Activated T-cell treated with anti-CD3 and anti-CD28 coated beads, Interleukin-2, amount 50 U/mL, for 72 hours (primary cell): ENCODE results near the gene TBCD. TPM values are rescaled to one million over a fixed set of nuclear protein-coding genes. Genes with fewer than 3 reads are reported as not detected.

Experiments
- ATAC-seq, 2 donors: fragments of 150-1000 bp; cut with Tn5 transposase; replicated peaks in 1 of 2; 2 replicates each; pipeline ENCODE4 v1.10.0; 2021; ENCODE audit warnings: moderate library complexity in 2 of 2, mild to moderate bottlenecking in 1 of 2
- DNase-seq, 2 donors: peaks; one replicate each; pipeline ENCODE4 v3.0.0; 2021 to 2022; ENCODE audit warnings: mixed read lengths in 1 of 2
- H3K27ac Mint-ChIP-seq: one replicate; pipeline ENCODE4 v1.8.0; 2022; ENCODE audit warnings: mild to moderate bottlenecking, moderate library complexity, mixed read lengths
- H3K27me3 Mint-ChIP-seq: one replicate; pipeline ENCODE4 v1.8.0; 2022; ENCODE audit warnings: low read depth, mixed read lengths
- H3K36me3 Mint-ChIP-seq, 2 donors: one replicate each; pipeline ENCODE4 v1.8.0; 2022; ENCODE audit warnings: mixed read lengths in 2 of 2, mild to moderate bottlenecking in 1 of 2; ENCODE audit not compliant: insufficient read depth in 2 of 2
- H3K4me1 Mint-ChIP-seq: one replicate; pipeline ENCODE4 v1.8.0; 2022; ENCODE audit warnings: low read depth, mixed read lengths
- H3K4me3 Mint-ChIP-seq, 2 donors: one replicate each; pipeline ENCODE4 v1.8.0; 2022; ENCODE audit warnings: mild to moderate bottlenecking in 2 of 2, mixed read lengths in 2 of 2, moderate library complexity in 2 of 2
- H3K9me3 Mint-ChIP-seq, 2 donors: one replicate each; pipeline ENCODE4 v1.8.0; 2022; ENCODE audit warnings: mixed read lengths in 2 of 2
- total RNA-seq, 2 donors: library from RNA; stranded (reverse); gene quantifications; one replicate each; pipeline ENCODE4 v1.2.3, GENCODE V29; 2022

TBCD gene
- total RNA-seq, 2 donors from 2014 or later: 112 to 134 TPM

DNA sequence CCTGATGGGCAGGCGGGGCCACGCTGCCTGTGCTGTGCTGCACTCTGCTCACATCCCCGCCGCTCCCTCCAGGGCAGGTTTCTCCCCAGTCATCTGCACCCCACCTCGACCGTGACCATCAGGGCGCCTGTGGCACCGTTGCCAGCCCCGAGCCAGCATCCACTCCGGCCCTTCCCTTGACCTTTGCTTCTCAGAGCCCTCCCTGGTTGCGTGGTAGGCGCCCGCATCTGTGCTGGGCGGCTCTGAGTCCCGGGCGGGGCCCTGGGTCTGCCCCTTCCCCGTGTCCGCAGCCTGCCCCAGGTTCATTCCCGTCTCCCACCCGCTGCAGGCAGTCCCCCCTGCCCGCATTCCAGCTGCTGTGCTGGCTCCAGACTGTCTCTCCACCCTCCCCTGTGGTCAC is 54.8 kb downstream of the TBCD start:
- Mint-ChIP-seq H3K27ac (no peak overlapping the region), H3K36me3 (peaks cover 0 to under 1% of the 10 kb centered on the region in 2 donors)
- no peak for ATAC-seq

DNA sequence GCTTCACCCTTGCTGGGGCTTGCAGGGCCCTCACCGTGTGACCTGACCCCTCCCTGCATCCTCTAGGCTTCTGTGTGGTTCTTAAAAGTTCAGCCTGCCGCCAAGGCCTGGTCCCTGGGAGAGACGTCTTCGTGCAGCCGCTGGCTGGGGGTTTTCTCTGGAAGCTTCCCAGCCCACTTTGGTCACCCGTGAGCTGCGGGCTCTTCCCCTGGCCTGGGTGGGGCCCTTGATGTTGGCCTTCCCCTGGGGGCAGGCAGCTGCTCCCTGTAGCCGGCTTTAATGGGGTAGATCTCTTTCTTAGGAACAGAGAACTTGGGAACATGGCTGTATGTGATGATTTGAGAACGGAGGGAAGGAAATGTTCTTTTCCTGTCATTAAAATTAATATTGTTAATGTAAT is 55.2 kb downstream of the TBCD start:
- H3K4me1 Mint-ChIP-seq: no peaks in the 10 kb centered on the region
- no peak overlapping the region for H3K27ac Mint-ChIP-seq
- DNase-seq (no peak), ATAC-seq (no peak)
- H3K36me3 Mint-ChIP-seq: no peaks in the 10 kb centered on the region
- no peaks in the 10 kb centered on the region for H3K9me3 Mint-ChIP-seq
- H3K4me3 Mint-ChIP-seq: no peak overlapping the region
- no peaks in the 10 kb centered on the region for H3K27me3 Mint-ChIP-seq

More for the DNA sequence above, 54.8 kb downstream of the TBCD start:
- Mint-ChIP-seq H3K4me3 (no peak overlapping the region), H3K4me1 (no peaks in the 10 kb centered on the region), H3K27me3 (no peaks in the 10 kb centered on the region), H3K9me3 (no peaks in the 10 kb centered on the region)
- no peak for DNase-seq

DNA sequence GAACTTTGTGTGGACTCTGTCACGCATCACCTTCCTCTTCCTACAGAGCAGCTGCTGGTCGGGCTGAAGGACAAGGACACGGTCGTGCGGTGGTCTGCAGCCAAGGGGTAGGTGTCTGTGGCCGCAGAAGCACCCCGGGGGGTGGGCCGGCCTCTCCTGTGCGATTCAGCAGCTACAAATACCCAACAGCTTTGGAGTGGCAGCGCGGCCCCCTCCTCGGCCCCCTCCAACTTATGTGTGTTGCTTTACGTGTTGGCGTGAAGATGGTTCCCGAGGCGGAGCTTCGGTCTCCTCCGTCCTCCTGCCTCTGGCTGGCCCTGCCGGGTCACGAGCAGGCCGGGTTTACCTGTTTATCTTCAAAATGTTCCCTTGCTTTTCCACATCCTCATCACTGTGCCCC is 55.7 kb downstream of the TBCD start:
- Mint-ChIP-seq H3K4me3 (no peak overlapping the region), H3K27ac (no peak overlapping the region), H3K36me3 (no peaks in the 10 kb centered on the region), H3K9me3 (no peaks in the 10 kb centered on the region), H3K4me1 (no peaks in the 10 kb centered on the region), H3K27me3 (no peaks in the 10 kb centered on the region)
- no peak for DNase-seq
- ATAC-seq: no peak

GRCh38 chr17:82808006-82808405 is 56.1 kb downstream of the TBCD start:
- Mint-ChIP-seq H3K27ac (no peak overlapping the region), H3K36me3 (no peaks in the 10 kb centered on the region), H3K4me1 (no peaks in the 10 kb centered on the region), H3K4me3 (no peak overlapping the region), H3K9me3 (no peaks in the 10 kb centered on the region), H3K27me3 (no peaks in the 10 kb centered on the region)
- ATAC-seq (no peak), DNase-seq (no peak)

DNA sequence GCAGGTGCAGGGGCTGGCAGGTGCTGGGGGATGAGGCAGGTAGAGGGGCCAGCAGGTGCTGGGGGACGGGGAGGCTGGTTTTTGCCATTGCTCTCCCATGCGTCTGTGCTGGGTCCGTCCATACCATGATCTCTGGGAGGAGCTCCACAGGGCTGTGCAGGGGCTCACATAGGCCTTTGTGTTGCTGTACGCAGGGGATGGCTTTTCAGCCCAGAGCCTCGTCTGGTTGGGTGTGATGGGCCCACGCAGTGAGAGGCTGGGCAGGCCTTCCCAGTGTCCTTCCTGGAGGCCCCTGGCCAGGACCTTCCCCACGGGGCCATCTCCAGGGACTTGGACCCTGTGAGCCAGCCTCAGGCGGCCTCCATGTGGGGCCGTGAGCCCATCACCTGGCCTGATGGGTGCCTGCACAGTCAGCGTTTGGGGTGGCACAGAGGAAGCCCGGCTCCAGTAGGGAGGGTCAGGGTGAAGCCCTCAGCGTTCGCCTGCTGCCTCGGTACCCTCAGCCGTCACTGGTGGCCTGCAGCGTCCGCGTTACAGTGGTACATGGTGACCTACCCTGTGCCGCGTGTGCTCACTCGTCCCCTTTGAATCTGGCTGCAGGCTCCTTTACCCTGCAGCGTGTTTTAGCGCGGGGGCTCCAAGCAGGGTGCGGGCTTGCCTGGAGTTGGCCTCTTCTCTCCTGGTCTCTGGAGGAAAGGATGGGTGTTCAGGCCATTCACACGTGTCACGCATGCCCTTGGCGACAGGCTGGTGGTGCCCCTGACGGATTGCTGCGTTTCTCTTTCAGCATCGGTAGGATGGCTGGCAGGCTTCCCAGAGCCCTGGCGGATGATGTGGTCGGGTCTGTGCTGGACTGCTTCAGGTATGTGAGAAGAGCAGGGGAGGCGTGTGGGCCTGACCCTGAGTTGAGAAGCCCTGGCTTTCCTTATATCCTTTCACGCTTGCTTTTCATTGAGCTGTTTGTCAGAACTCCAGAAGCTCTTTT is 57.3 kb downstream of the TBCD start:
- no peaks in the 10 kb centered on the region for H3K36me3 Mint-ChIP-seq
- H3K4me1 Mint-ChIP-seq: no peaks in the 10 kb centered on the region
- no peak overlapping the region for H3K4me3 Mint-ChIP-seq
- ATAC-seq (no peak), DNase-seq (no peak)
- H3K27me3 Mint-ChIP-seq: no peaks in the 10 kb centered on the region
- no peak overlapping the region for H3K27ac Mint-ChIP-seq
- H3K9me3 Mint-ChIP-seq: no peaks in the 10 kb centered on the region

DNA sequence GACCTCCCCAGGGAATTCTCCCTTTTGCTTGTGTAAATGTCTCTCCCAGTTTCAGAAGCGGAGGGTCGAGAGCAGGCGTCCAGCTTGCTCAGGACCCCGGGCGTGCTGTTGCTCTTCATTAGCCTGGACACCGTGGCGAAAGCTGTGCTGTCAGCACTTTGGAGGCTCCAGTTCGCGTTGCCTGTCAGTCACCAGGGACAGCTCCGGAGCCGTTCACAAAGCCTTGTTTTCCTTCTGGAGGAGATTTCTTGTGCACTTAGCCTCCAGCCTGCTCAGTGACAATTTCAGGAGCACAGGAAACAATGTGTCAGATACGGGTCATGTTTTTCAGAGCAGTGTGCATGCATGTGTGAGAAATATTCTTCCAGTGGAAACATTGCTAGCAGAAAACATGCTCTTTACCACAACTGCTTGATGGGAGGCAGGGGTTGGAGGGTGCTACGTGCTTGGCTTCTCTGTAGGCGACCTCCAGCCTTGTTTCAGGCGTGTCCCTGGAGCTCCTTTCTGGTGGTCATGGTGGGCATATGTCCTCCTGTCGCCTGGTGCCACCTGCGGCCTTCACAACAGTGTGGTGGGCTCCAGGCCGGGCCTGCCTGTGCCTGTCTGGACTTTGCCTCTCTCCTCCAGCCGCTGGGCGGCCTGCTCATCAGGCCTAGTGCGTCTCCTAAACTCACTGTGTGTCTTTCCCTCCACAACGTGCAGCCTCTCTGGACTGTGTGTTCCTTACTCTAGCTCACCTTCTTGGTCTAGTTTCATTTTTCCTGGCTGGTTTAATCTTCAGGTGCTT is 59.0 kb downstream of the TBCD start:
- DNase-seq (no peak), ATAC-seq (no peak)
- H3K27me3 Mint-ChIP-seq: no peaks in the 10 kb centered on the region
- H3K4me1 Mint-ChIP-seq: no peaks in the 10 kb centered on the region
- no peak overlapping the region for H3K4me3 Mint-ChIP-seq
- H3K36me3 Mint-ChIP-seq: no peaks in the 10 kb centered on the region
- no peak overlapping the region for H3K27ac Mint-ChIP-seq
- no peaks in the 10 kb centered on the region for H3K9me3 Mint-ChIP-seq

DNA sequence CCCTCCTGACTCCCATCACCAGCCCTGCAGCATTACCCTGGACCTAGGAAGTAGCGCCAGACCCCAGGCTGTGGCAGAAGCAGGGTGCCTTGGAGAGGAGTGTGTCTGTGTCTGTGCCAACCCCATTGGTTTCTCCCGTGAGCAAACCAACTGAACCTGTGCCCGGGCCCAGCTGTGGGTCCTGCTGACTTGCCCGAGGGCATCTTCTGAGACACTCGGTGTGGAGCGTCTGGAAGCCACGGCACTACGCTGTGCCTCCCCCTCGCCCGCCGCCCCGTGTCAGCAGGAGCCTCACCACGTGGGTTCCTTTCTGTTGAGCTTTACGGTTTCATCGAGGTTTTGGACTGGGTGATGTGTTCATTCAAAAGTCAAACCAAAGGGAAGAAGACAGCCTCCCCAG is 60.2 kb downstream of the TBCD start:
- ATAC-seq: no peak
- no peaks in the 10 kb centered on the region for H3K9me3 Mint-ChIP-seq

GRCh38 chr17:82812601-82813000 is 60.7 kb downstream of the TBCD start:
- Mint-ChIP-seq H3K36me3 (peaks cover 0 to 2% of the 10 kb centered on the region in 2 donors), H3K9me3 (no peaks in the 10 kb centered on the region), H3K27ac (no peak overlapping the region), H3K4me3 (no peak overlapping the region), H3K27me3 (no peaks in the 10 kb centered on the region), H3K4me1 (no peaks in the 10 kb centered on the region)
- DNase-seq (no peak), ATAC-seq (no peak)

More for the DNA sequence above, 60.2 kb downstream of the TBCD start:
- no peak overlapping the region for H3K27ac Mint-ChIP-seq
- H3K36me3 Mint-ChIP-seq: no peaks in the 10 kb centered on the region
- no peaks in the 10 kb centered on the region for H3K27me3 Mint-ChIP-seq
- H3K4me3 Mint-ChIP-seq: no peak overlapping the region
- no peaks in the 10 kb centered on the region for H3K4me1 Mint-ChIP-seq
- DNase-seq: no peak

- Mint-ChIP-seq H3K27me3 (no peaks in the 10 kb centered on the region), H3K4me1 (no peaks in the 10 kb centered on the region), H3K9me3 (no peaks in the 10 kb centered on the region), H3K36me3 (peaks cover 0 to 7% of the 10 kb centered on the region in 2 donors), H3K27ac (no peak overlapping the region), H3K4me3 (no peak overlapping the region)
- no peak for DNase-seq
- ATAC-seq: no peak
Observed at GRCh38 chr17:82813299-82814051, 61.6 kb downstream of the TBCD start.

DNA sequence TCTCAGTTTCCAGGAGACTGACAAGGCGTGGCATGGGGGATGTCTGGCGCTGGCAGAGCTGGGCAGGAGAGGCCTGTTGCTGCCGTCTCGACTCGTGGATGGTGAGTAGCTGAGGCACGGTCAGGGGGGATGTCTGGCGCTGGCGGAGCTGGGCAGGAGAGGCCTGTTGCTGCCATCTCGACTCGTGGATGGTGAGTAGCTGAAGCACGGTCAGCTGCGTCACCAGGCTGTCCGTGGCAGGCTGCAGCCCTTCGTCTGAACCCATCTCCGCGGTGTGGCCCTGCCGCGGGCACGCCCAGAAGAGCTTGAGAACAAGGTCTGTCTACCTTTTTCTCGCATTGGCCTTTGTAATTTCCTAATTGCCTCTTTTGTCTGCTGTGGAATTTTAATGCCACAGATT is 63.0 kb downstream of the TBCD start:
- Mint-ChIP-seq H3K27ac (no peak overlapping the region), H3K4me1 (no peaks in the 10 kb centered on the region), H3K36me3 (peaks cover 2 to 7% of the 10 kb centered on the region in 2 donors), H3K4me3 (no peak overlapping the region), H3K9me3 (no peaks in the 10 kb centered on the region), H3K27me3 (no peaks in the 10 kb centered on the region)
- ATAC-seq (no peak), DNase-seq (no peak)

DNA sequence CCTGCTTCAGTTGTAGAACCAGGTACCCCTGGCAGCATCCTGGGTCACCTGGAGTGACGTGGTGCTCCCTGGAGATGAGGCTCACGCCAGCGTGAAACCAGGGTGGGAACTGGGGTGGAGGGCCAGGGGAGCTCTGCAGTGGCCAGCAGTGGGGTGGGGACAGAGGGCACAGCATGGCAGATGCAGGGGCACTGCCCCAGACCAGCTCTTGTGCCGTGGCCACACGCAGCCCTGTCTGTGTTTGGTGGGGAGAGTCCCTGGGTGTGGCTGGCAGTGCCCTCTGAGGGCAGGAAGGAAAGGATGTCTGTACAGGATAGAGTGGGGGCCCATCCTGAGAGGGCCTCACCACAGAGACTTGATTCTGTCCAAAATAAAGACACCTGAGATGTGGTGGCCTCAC is 63.5 kb downstream of the TBCD start:
- ATAC-seq (no peak), DNase-seq (no peak)
- Mint-ChIP-seq H3K27me3 (no peaks in the 10 kb centered on the region), H3K36me3 (peaks cover 5 to 12% of the 10 kb centered on the region in 2 donors), H3K9me3 (peaks cover 2 to 3% of the 10 kb centered on the region in 2 donors), H3K4me1 (no peaks in the 10 kb centered on the region), H3K27ac (no peak overlapping the region), H3K4me3 (no peak overlapping the region)

GRCh38 chr17:82815790-82816305 is 64.0 kb downstream of the TBCD start:
- no peak overlapping the region for H3K27ac Mint-ChIP-seq
- DNase-seq: no peak

More at GRCh38 chr17:82815790-82816305, 64.0 kb downstream of the TBCD start:
- peaks cover 9 to 17% of the 10 kb centered on the region in 2 donors for H3K36me3 Mint-ChIP-seq
- no peaks in the 10 kb centered on the region for H3K27me3 Mint-ChIP-seq
- peaks cover 4 to 5% of the 10 kb centered on the region in 2 donors for H3K9me3 Mint-ChIP-seq
- no peaks in the 10 kb centered on the region for H3K4me1 Mint-ChIP-seq
- no peak for ATAC-seq
- no peak overlapping the region for H3K4me3 Mint-ChIP-seq
